OCI-LY3 (cell line): Measurements from ENCODE around the gene TFAP2D.

Experiments
- H2AFZ ChIP-seq: fragments of 200-600, 300-600 bp; shearing (Covaris generic); 2 replicates; pipeline ENCODE4 v1.6.0; 2014; ENCODE audit warnings: antibody characterized with exemption, low read depth, low read length
- H3K27ac ChIP-seq: fragments of 200-600, 300-600 bp; sonication (generic); 2 replicates; pipeline ENCODE4 v1.5.1; 2014; ENCODE audit warnings: mild to moderate bottlenecking, low read length, moderate library complexity, mixed read lengths
- H3K27me3 ChIP-seq: fragments of 200-600, 300-600 bp; sonication (generic); 2 replicates; pipeline ENCODE4 v1.6.1; 2014; ENCODE audit warnings: low read depth, low read length, mixed read lengths
- H3K36me3 ChIP-seq: fragments of 200-600, 300-600 bp; sonication (generic); replicated peaks from 2 replicates; pipeline ENCODE3; 2014; ENCODE audit warnings: low read depth, low read length, mixed read lengths
- H3K4me1 ChIP-seq: fragments of 300-600, 200-600 bp; sonication (generic); 2 replicates; pipeline ENCODE4 v1.6.1; 2014; ENCODE audit warnings: low read length, mixed read lengths
- H3K4me2 ChIP-seq: fragments of 200-600, 300-600 bp; sonication (generic); 2 replicates; pipeline ENCODE4 v1.6.1; 2014; ENCODE audit warnings: low read length, mixed read lengths
- H3K4me3 ChIP-seq: fragments of 300-600, 200-600 bp; sonication (generic); 2 replicates; pipeline ENCODE4 v1.5.1; 2014; ENCODE audit warnings: antibody characterized with exemption, mild to moderate bottlenecking, low read length, moderate library complexity
- H3K79me2 ChIP-seq: fragments of 300-600, 200-600 bp; shearing (Covaris generic); 2 replicates; pipeline ENCODE4 v1.6.1; 2014; ENCODE audit warnings: mild to moderate bottlenecking, low read length, mixed read lengths
- H3K9ac ChIP-seq: fragments of 300-600, 200-600 bp; shearing (Covaris generic); 2 replicates; pipeline ENCODE4 v1.6.0; 2014; ENCODE audit warnings: mild to moderate bottlenecking, low read length, moderate library complexity
- H3K9me3 ChIP-seq: fragments of 200-600, 300-600 bp; shearing (Covaris generic); 2 replicates; pipeline ENCODE4 v1.6.1; 2014; ENCODE audit warnings: low read length, mixed read lengths; ENCODE audit not compliant: insufficient read depth
- H4K20me1 ChIP-seq: fragments of 200-600, 300-600 bp; sonication (generic); 2 replicates; pipeline ENCODE4 v1.6.1; 2016; ENCODE audit warnings: low read length, mixed read lengths; ENCODE audit not compliant: insufficient read depth
- CTCF ChIP-seq: fragments of 200-600, 300-600 bp; sonication (generic); IDR thresholded peaks from 2 replicates; pipeline ENCODE4 v1.5.1; 2014; ENCODE audit warnings: antibody characterized with exemption, low read length, low read depth
- EZH2phosphoT487 ChIP-seq: fragments of 200-600 bp; shearing (Covaris generic); IDR thresholded peaks from 2 replicates; pipeline ENCODE4 v1.6.1; 2018; ENCODE audit warnings: antibody characterized with exemption, mixed run types, low read depth

Gene TFAP2D

DNA sequence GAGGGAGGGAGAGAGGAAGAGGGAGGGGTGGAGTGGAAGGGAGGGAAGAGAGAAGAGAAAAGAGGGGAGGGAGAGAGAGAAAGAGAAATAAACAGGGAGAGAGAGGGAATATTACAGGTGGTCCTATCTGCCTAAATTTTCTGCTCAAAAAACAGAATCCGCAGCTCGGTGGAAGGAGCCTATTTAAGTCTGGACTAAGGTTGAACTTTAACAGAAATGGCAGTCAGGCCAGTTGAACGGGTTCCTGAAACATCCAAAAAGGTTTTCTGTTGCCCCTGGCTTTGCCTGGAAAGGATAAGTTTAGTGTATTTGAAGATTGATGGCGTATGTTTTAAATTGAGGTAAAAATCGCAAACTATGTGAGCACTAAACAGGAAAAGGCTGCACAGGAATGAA lies 107.5 kb downstream of the TFAP2D start:
- Histone ChIP-seq H3K4me3 (no peak overlapping the region), H3K9me3 (no peaks in the 10 kb centered on the region), H3K4me2 (no peak overlapping the region), H3K9ac (no peak overlapping the region), H4K20me1 (no peaks in the 10 kb centered on the region), H3K36me3 (no peaks in the 10 kb centered on the region), H3K4me1 (no peaks in the 10 kb centered on the region), H3K27me3 (peaks cover 20% of the 10 kb centered on the region), H3K27ac (no peak overlapping the region), H2AFZ (no peak overlapping the region), H3K79me2 (no peaks in the 10 kb centered on the region)
- no peak for TF ChIP-seq EZH2phosphoT487

DNA sequence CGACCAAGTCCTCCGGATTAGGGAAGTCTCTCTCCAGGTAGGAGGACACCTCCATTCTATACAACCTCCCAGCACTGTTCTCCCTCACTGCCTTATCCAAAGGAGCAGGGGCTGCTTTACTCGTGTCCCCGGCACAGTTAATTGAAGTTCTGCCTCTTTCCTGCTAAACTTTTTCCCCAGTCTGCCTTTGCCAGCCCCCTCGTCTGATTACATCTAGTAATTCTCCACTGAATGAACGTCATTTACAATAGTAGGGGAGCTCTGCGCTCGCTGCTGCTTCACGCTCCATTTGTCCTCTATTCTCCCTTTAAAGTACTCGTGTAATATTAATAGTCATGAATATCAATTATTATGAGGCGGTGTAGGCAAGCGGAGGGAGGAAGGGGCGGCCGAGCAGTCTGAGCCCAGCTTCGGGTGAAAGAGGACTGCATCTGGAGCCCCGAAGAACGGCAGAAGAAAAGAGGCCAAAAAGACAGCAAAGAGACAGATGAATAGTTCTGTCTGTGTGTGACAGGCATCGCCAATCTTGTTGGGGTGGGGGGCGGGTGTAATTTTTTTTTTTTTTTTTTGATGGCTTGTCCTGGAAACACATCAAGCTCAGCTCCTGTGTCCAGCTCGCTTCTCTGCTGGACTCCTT lies 108.2 kb downstream of the TFAP2D start:
- Histone ChIP-seq H3K4me3 (no peak overlapping the region), H2AFZ (no peak overlapping the region)

DNA sequence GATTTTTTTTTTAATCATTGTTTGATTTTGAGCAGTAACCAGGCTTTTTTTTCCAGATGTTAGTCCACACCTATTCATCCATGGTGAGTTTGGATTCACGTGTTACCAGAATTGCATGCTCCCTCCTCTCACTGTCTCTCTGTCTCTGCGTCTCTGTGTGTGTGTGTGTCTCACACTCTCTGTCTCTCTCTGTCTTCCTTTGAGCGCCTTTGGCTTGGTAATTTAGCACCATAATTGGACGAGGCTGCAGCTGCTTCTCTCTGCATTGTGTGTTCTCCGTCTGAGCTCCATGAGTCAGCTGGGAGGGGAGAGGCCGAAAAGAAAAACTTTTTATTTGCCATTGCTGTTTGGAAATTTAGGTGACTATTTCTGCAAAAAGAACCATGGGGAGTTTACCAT lies 108.8 kb downstream of the TFAP2D start:
- TF ChIP-seq EZH2phosphoT487 (no peak), CTCF (no peak)
- Histone ChIP-seq H3K27me3 (peaks cover 15% of the 10 kb centered on the region), H3K9me3 (no peaks in the 10 kb centered on the region), H4K20me1 (no peaks in the 10 kb centered on the region), H2AFZ (no peak overlapping the region), H3K36me3 (no peaks in the 10 kb centered on the region), H3K4me2 (no peak overlapping the region), H3K4me1 (no peaks in the 10 kb centered on the region), H3K27ac (no peak overlapping the region), H3K9ac (no peak overlapping the region), H3K79me2 (no peaks in the 10 kb centered on the region), H3K4me3 (no peak overlapping the region)

More for the DNA sequence above, 108.2 kb downstream of the TFAP2D start:
- Histone ChIP-seq H3K4me1 (no peaks in the 10 kb centered on the region), H3K27me3 (peaks cover 20% of the 10 kb centered on the region), H4K20me1 (no peaks in the 10 kb centered on the region), H3K36me3 (no peaks in the 10 kb centered on the region), H3K9me3 (no peaks in the 10 kb centered on the region), H3K27ac (no peak overlapping the region), H3K4me2 (no peak overlapping the region), H3K79me2 (no peaks in the 10 kb centered on the region), H3K9ac (no peak overlapping the region)
- no peak for TF ChIP-seq CTCF
- no peak for TF ChIP-seq EZH2phosphoT487
